Natural killer cell treated with Interleukin-12 subunit alpha and Interleukin-12 subunit beta and Interleukin-15 and Interleukin-18, amount 100 ng/mL, for 72 hours (primary cell): ENCODE results near the gene VAV2. TPM values are rescaled to one million over a fixed set of nuclear protein-coding genes. Genes with fewer than 3 reads are reported as not detected.

Source experiments
- ATAC-seq, 2 donors: fragments of 150-1000 bp; cut with Tn5 transposase in 1 of 2; sonication (Bioruptor Pico), chemical (Tn5 transposase) in 1 of 2; 2 replicates each; pipeline ENCODE4 v1.10.0; 2021
- DNase-seq: peaks from one replicate; pipeline ENCODE4 v3.0.0; 2022; ENCODE audit warnings: low spot score
- H3K27ac Mint-ChIP-seq, 2 donors: 1 replicate in 1 of 2; 2 replicates in 1 of 2; pipeline ENCODE4 v1.8.0; 2022; ENCODE audit warnings: mixed read lengths in 2 of 2, mild to moderate bottlenecking in 1 of 2, moderate library complexity in 1 of 2
- H3K27me3 Mint-ChIP-seq, 2 donors: 1 replicate in 1 of 2; 2 replicates in 1 of 2; pipeline ENCODE4 v1.8.0; 2022; ENCODE audit warnings: mixed read lengths in 2 of 2
- H3K36me3 Mint-ChIP-seq: one replicate; pipeline ENCODE4 v1.8.0; 2022; ENCODE audit warnings: mixed read lengths
- H3K4me1 Mint-ChIP-seq, 2 donors: 1 replicate in 1 of 2; 2 replicates in 1 of 2; pipeline ENCODE4 v1.8.0; 2022; ENCODE audit warnings: low read depth in 2 of 2, mixed read lengths in 2 of 2, mild to moderate bottlenecking in 1 of 2
- H3K4me3 Mint-ChIP-seq: one replicate; pipeline ENCODE4 v1.8.0; 2022; ENCODE audit warnings: mixed read lengths
- H3K9me3 Mint-ChIP-seq: 2 replicates; pipeline ENCODE4 v1.8.0; 2022; ENCODE audit warnings: mixed read lengths
- total RNA-seq, 2 donors: library from RNA; stranded (reverse); gene quantifications; one replicate each; pipeline ENCODE4 v1.2.3, GENCODE V29; 2022

VAV2 gene
- total RNA-seq, 2 donors from 2014 or later = 1.9 to 6.7 TPM

DNA sequence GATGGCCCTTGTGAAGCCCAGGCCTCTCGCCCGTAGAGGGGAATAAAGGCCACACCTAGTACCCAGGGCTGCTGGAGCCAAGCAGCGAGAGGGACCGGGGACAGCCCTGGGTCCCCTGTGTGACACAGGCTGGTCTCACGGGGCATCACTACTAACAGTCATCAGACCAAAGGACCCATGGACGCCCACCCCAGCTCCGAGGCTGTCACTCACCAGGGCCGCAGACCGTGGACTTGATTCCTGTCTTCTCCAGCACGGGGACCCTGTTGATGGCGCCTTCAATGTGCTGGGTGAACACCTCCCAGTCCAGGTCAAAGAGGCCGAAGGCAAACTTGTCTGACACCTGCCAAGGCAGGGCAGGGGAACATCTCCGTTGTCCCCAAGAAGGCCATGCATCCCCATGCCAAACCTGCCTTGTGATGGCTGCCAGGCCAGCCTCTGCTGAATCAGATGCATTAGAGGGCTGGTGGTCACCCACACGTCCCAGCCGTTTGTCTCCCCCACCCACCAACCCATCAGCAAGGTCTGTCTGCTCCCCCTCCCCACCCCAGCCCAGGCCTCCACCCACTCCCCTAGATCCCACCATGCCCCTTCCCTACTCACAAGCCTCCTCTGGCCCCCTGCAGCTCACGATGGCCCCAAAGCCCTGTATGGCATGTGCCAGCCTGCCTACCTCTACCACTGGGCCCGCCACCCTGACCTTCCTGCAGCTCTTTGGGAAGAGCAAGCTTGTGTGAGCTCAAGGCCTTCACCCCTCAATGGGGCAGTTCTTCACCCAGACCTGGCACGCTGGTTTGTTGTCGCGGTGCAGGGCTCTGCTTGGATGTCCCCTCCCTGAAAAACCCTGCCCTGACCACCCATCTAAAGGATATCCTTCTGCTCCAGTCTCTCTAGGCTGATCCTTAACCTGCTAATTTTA lies 274.8 kb downstream of the VAV2 start:
- H3K9me3 Mint-ChIP-seq = no peaks in the 10 kb centered on the region
- no peaks in the 10 kb centered on the region for H3K36me3 Mint-ChIP-seq
- no peak overlapping the region for H3K27ac Mint-ChIP-seq
- no peak overlapping the region for H3K4me3 Mint-ChIP-seq
- no peaks in the 10 kb centered on the region for H3K4me1 Mint-ChIP-seq
- no peak for ATAC-seq
- DNase-seq = no peak
- peaks cover 7 to 21% of the 10 kb centered on the region in 2 donors for H3K27me3 Mint-ChIP-seq

DNA sequence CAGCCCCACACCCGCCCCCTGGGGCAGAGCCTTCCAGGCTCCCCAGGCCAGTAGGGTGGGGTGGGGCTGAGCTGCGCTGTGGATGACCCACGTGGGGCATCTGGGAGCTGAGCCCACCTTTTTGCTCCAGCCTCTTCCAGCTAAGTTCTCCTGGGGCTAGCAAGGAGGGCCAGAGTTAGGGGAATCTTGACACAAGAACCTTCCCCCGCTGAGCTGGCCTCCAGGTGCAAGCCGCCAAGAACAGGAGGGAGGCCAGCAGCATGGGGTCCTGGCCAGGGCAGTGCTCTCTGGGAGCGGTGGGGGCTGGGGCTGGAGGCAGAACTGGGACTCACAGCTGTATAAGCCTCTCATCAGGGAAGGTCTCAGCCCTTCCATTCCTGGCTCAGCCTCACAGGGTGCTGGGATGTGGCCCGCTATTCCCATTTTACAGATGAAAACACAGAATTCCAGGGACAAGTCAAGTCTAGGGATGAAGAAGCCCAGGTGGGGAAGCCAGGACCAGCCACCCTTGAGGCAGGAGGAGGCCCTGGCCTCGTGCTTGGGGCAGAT lies 275.5 kb downstream of the VAV2 start:
- H3K9me3 Mint-ChIP-seq = no peaks in the 10 kb centered on the region
- no peaks in the 10 kb centered on the region for H3K4me1 Mint-ChIP-seq
- H3K36me3 Mint-ChIP-seq = no peaks in the 10 kb centered on the region
- H3K27me3 Mint-ChIP-seq = peaks cover 7 to 14% of the 10 kb centered on the region in 2 donors
- DNase-seq (no peak), ATAC-seq (no peak)
- no peak overlapping the region for H3K4me3 Mint-ChIP-seq
- H3K27ac Mint-ChIP-seq = no peak overlapping the region

DNA sequence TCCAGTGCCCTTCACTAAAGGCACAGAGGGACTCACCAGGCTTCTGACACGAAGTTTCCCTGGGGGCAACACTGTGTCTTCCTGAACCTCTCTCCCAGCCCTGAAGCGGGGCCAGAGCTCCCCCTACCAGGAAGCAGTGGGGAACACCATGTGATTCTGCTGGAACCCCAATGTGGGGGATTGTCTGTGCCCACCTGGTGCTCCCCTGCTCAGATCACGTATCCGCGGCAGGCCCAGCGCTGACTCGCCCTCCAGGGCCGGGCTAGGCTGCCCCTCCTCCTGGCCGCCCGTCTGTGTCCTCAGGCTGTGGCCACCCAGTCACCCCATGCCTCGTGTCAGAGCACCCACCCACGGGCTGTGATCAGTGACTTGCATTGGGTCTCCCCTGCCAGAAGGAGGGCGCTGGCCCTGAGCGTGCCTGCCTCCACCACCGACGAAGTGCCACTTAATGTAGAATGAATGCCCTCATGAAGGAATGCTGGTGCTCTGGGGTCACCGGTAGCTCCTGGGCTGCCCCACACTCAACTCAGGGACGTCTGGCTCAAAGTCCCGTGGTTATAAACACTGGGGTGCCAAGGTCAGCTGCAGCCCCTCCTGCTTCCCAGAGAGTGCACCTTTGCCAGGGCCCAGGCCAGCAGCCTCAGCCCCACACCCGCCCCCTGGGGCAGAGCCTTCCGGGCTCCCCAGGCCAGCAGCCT lies 276.1 kb downstream of the VAV2 start:
- Mint-ChIP-seq H3K4me3 (no peak overlapping the region), H3K27ac (no peak overlapping the region), H3K36me3 (no peaks in the 10 kb centered on the region), H3K27me3 (peaks cover 7 to 8% of the 10 kb centered on the region in 2 donors), H3K4me1 (no peaks in the 10 kb centered on the region), H3K9me3 (no peaks in the 10 kb centered on the region)
- DNase-seq = no peak
- ATAC-seq = no peak

DNA sequence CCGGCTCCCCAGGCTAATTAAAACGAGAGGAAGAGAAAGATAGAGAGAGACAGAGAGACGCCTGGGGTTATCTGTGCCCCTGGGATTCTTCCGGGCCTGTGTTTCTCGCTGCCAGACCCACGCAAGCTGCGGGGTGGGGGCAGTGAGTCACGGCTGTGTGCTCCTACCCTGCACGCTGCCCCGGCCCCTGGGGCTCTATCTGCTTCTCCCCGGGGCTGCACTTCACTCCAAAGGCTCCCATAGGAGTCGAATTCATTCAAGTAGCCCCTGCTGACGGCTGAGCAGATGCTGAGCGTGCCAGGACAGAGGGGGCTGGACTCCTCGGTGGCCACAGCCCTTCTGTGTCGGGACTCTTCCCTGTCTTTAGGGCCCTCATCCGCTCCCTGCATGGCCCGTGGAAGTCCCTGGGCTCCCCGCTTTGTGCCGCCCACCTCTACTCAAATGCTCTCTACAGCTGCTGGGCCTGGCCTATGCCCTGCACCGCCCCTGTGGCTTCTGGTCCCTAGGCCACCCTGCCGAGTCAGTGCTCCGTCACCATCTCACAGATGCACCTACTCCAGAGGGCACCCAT lies 276.7 kb downstream of the VAV2 start:
- no peak overlapping the region for H3K27ac Mint-ChIP-seq
- no peak for ATAC-seq
- H3K4me3 Mint-ChIP-seq = no peak overlapping the region
- peaks cover 1 to 2% of the 10 kb centered on the region in 2 donors for H3K27me3 Mint-ChIP-seq
- no peaks in the 10 kb centered on the region for H3K9me3 Mint-ChIP-seq
- no peaks in the 10 kb centered on the region for H3K4me1 Mint-ChIP-seq
- H3K36me3 Mint-ChIP-seq = no peaks in the 10 kb centered on the region
- DNase-seq = no peak

DNA sequence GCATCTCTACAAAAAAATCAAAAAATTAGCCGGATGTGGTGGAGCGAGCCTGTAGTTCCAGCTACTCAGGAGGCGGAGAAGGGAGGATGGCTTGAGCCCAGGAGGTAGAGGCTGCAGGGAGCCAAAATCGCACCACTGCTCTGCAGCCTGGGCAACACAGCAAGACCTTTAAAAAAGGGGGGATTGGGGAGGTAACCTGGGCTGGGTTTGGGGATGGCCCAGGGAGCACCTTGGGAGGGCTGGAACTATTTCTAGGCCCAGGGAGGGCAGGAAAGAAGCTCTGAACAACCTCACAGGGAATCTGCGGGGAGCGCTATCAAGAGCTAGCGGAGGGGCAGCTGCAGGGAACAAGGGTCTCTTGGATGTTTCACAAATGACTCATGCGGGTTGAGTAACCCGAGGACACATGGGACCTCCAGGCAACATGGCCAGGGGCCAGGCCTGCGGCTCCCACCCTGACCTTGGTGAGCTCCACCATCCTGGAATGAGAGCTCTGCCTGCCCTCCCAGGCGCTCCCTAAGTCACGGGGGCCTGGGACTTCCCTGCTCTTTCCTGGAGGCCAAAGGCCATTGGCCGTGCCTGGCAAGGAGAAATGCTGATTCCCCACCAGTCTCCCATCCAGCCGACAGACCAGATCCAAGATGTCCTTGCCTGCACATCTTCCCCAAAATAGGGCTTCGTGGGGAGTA lies 277.4 kb downstream of the VAV2 start:
- ATAC-seq (no peak), DNase-seq (no peak)
- no peak overlapping the region for H3K4me3 Mint-ChIP-seq
- H3K9me3 Mint-ChIP-seq = no peaks in the 10 kb centered on the region
- no peak overlapping the region for H3K27ac Mint-ChIP-seq
- no peaks in the 10 kb centered on the region for H3K36me3 Mint-ChIP-seq
- H3K27me3 Mint-ChIP-seq = no peaks in the 10 kb centered on the region
- no peaks in the 10 kb centered on the region for H3K4me1 Mint-ChIP-seq

DNA sequence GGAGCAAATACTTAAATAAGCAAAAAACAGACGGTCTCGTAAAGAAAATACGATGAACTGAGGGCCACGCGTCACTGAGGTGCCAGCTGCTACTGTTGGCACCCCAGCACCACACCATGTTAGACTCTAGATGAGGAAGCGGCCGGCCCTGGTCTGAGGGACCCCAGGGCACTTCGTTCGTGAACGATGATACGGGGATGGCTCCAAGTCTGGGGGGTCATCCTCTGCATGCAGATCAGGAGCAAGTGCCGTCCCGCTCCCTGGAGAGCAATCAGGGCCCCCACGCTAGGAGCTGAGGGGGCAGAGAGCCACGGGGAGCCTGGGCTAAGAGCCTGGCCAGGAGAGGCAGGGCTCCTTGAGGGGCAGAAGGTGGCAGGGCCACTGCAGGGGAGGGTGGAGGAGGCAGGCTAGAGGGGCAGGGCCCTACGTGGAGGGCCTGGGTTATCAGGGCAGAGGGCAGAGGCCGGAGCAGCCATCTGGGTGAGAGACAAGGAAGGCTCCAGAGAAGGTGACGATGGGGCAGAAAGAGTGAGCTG lies 278.1 kb downstream of the VAV2 start:
- H3K9me3 Mint-ChIP-seq = no peaks in the 10 kb centered on the region
- no peaks in the 10 kb centered on the region for H3K36me3 Mint-ChIP-seq
- ATAC-seq (no peak), DNase-seq (no peak)
- H3K4me3 Mint-ChIP-seq = no peak overlapping the region
- H3K4me1 Mint-ChIP-seq = no peaks in the 10 kb centered on the region
- H3K27me3 Mint-ChIP-seq = no peaks in the 10 kb centered on the region
- no peak overlapping the region for H3K27ac Mint-ChIP-seq

DNA sequence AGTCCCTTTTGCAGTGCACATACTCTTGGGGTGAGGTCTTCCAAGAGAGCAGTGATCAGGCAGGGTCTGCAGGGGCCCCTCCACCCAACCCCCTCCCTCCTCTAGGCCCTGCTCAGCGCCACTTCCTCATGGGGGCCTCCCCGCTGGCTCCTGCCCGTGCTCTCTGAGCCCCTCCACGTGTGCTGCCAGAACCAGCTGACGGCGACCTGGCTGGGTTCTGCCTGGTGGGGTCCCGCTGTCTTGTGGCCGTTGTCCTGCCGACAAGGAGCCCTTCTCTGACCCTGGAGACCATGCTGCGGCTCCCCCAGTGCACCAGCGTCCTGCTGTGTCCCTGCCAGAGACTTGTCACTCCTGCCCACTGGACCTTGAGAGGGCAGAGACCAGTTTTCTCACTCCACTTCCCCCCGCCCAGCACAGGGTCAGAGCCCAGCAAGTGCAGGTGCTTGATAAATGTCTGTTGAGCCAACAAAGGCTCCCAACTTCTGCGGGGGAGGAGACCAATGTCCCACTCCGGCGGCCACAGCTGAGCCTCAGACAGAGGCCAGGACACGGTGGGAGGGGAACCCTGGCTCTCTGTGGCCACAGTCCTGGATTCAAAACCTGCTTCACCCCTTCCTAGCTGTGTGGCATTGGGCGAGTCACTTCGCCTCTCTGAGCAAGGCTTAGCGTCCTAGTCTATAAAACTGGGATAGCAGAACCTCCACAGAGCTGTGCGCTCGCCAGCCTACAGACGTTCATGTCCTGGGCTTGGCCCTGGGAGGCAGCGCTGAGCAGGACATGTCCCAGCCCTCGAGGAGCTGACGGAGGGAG lies 278.8 kb downstream of the VAV2 start:
- no peak overlapping the region for H3K27ac Mint-ChIP-seq
- H3K4me3 Mint-ChIP-seq = no peak overlapping the region
- H3K36me3 Mint-ChIP-seq = no peaks in the 10 kb centered on the region
- no peaks in the 10 kb centered on the region for H3K27me3 Mint-ChIP-seq
- H3K4me1 Mint-ChIP-seq = no peaks in the 10 kb centered on the region
- ATAC-seq (no peak), DNase-seq (no peak)
- H3K9me3 Mint-ChIP-seq = no peaks in the 10 kb centered on the region

DNA sequence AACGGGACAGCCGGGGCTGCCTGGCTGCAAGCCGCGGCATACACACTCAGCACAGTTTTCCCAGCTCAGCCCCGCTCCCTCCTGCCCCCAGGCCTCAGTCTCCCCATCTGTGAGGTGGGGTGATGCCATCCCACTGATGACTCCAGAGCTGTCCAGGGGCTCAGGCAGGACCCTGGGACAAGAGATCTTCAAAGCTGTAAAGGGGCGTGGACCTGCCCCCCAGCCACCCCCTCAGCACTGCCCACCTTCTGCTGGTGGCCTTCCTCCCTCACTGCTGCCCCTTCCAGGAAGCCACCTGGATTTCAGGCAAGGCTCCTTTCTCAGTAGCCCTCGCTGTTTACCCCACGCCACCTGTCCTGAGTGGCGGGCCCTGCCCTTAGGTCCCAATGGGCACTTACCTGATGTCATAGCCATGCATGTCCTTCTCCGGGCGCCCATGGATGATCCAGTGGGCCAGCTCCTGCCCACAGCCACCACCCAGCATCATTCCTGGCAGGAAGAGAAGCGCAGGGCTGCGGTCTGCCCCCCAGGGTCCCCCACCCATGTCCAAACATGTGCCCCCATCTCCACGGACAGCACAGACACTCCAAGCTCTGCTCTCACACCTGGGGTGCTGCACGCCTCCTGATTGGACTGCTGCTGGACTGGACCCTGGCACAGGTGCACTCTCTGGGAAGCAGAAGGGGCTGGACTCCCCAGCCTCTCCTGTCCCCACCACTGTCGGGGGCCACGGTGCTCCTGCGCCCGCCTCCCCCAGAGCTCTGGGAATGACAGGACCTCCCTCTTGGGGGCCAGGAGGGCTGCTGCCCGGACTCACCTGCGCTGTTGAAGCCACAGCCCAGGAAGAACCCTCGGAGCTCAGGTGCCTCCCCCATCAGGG lies 279.7 kb downstream of the VAV2 start:
- no peaks in the 10 kb centered on the region for H3K4me1 Mint-ChIP-seq
- no peaks in the 10 kb centered on the region for H3K36me3 Mint-ChIP-seq
- DNase-seq (no peak), ATAC-seq (no peak)
- H3K27me3 Mint-ChIP-seq = no peaks in the 10 kb centered on the region
- H3K27ac Mint-ChIP-seq = no peak overlapping the region
- H3K4me3 Mint-ChIP-seq = no peak overlapping the region
- no peaks in the 10 kb centered on the region for H3K9me3 Mint-ChIP-seq

Other genes with a start within 250 kb of the VAV2 start
- 10 to 100 TPM in 1 of 2 donors, 1 to 10 TPM in 1; 9.6 to 10.7 TPM for gene BRD3OS, start 33.2 kb upstream of the VAV2 start, total RNA-seq
- 10 to 100 TPM; 17.8 to 19.1 TPM for gene BRD3, start 75.7 kb upstream of the VAV2 start, total RNA-seq
- 10 to 100 TPM; 32.6 to 63.7 TPM for gene WDR5, start 143.8 kb upstream of the VAV2 start, total RNA-seq
- 10 to 100 TPM; 33.5 to 41.1 TPM for gene RNU6ATAC, start 172.2 kb upstream of the VAV2 start, total RNA-seq